Body of pancreas (tissue), 4 donors: ENCODE results near the gene SOX13.

Experiments used
- POLR2A ChIP-seq, 3 donors: fragments of 450-650 bp; IDR thresholded peaks; one replicate each; pipeline ENCODE4 v1.6.1; 2016; ENCODE audit warnings: antibody characterized with exemption in 3 of 3, mild to moderate bottlenecking in 2 of 3
- TF ChIP-seq, protein P1 (sequence below), 7 experiments: fragments of 450-650 bp in 4 of 7; fragments of 200-600 bp in 3 of 7; sonication (generic) in 3 of 7; IDR thresholded peaks; one replicate each; pipeline ENCODE4 v1.5.1; 2016 to 2019; ENCODE audit warnings: antibody characterized with exemption in 7 of 7

DNA sequence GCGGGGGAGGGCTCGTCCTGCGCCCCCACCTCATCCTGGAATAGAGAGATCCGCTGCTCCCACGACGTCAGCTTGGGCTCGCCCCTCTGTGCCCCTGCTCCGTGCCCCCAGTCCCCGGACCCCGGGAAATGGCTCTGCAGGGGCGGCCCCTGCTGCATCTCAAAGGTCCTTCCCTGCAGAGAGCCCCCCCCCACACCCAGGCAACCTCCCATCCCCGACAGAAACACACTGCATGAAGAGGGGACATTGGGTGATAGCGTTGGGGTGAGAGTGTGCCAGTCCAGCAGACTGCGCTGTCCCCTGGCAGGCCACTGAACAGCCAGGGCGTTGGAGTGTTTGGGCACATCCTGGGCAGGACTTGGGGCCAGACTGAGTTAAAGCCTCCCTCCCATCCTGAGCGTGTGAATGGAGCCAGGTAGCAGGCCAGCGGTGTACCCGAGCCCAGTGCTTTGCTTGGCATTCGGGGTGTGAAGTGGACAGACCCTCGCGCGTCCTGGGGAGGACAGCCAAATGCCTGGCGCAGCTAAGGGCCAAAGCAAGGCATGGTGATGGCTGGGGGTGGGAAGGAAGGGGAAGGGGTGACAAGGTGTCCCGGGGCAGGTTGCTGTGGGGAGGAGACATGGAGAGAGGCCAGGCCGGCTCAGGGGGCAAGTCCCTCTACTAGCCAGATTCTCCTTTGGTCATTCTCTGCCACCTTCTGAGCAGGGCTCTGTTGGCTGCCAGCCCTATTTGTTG lies 79.6 kb downstream of the SOX13 start:
- peak in 1 of 3 donors; percentile 35 for TF ChIP-seq POLR2A (IDR thresholded peaks at IDR 0.05)
- TF ChIP-seq, protein P1, sequence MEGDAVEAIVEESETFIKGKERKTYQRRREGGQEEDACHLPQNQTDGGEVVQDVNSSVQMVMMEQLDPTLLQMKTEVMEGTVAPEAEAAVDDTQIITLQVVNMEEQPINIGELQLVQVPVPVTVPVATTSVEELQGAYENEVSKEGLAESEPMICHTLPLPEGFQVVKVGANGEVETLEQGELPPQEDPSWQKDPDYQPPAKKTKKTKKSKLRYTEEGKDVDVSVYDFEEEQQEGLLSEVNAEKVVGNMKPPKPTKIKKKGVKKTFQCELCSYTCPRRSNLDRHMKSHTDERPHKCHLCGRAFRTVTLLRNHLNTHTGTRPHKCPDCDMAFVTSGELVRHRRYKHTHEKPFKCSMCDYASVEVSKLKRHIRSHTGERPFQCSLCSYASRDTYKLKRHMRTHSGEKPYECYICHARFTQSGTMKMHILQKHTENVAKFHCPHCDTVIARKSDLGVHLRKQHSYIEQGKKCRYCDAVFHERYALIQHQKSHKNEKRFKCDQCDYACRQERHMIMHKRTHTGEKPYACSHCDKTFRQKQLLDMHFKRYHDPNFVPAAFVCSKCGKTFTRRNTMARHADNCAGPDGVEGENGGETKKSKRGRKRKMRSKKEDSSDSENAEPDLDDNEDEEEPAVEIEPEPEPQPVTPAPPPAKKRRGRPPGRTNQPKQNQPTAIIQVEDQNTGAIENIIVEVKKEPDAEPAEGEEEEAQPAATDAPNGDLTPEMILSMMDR (IDR thresholded peaks at IDR 0.05), result no peak
